BLaER1 (cell line): ENCODE data around the gene FBH1.
"Not testable (repeated sequence)": the region's sequence is repeated elsewhere in the genome, so short reads cannot be mapped to it uniquely, and the experiment has no call there.

Experiments
- H3K27ac ChIP-seq: shearing (Covaris generic); formaldehyde crosslinking; 2 replicates; pipeline ENCODE4 v1.8.1; 2022
- H3K27me3 ChIP-seq: shearing (Covaris generic); formaldehyde crosslinking; 2 replicates; pipeline ENCODE4 v1.8.1; 2022
- H3K36me3 ChIP-seq: shearing (Covaris generic); formaldehyde crosslinking; 2 replicates; pipeline ENCODE4 v1.8.1; 2022
- H3K4me1 ChIP-seq: shearing (Covaris generic); formaldehyde crosslinking; 2 replicates; pipeline ENCODE4 v1.8.1; 2022
- H3K4me2 ChIP-seq: shearing (Covaris generic); formaldehyde crosslinking; 2 replicates; pipeline ENCODE4 v1.8.1; 2022
- H3K4me3 ChIP-seq: shearing (Covaris generic); formaldehyde crosslinking; 2 replicates; pipeline ENCODE4 v1.8.1; 2022
- H3K9ac ChIP-seq: shearing (Covaris generic); formaldehyde crosslinking; 2 replicates; pipeline ENCODE4 v1.8.1; 2022
- H3K9me3 ChIP-seq: shearing (Covaris generic); formaldehyde crosslinking; 2 replicates; pipeline ENCODE4 v1.8.1; 2022
- H4K20me1 ChIP-seq: shearing (Covaris generic); formaldehyde crosslinking; 2 replicates; pipeline ENCODE4 v1.8.1; 2022
- Cebpa-rat ChIP-seq: shearing (Covaris generic); IDR thresholded peaks from 2 replicates; pipeline ENCODE4 v1.8.1; 2022

The FBH1 gene

DNA sequence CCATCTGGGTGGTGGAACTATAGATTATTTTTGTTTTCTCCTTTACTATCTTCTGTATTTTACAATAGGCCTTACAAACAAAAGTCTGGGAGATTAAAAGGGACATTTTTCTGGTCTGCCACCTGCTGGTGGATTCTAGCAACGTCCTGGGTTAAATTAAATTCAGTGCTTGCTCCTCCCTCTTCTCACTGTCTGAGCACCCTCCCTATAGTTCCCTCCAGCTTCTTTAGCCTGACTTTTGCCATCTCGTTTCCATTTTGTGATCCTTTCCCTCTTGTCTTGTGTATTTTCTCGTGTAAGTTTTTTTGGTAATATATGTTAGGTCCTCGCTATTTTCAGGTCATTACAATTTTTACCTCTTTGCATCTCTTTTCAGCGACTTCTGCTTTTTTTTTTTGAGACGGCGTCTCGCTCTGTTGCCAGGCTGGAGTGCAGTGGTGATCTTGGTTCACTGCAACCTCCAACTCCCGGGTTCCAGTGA is 16.5 kb upstream of the FBH1 start:
- Histone ChIP-seq H3K4me1 (peaks cover 31% of the 10 kb centered on the region), H3K4me2 (peak overlapping the region; percentile 32; the same call in 1 of the 2 replicates), H3K36me3 (peaks cover 47% of the 10 kb centered on the region), H3K9me3 (peaks cover 9% of the 10 kb centered on the region), H3K4me3 (no peak overlapping the region), H4K20me1 (0 out of 2 replicates have a peak, but pooled peaks cover 6% of the 10 kb centered on the region), H3K27ac (no peak overlapping the region), H3K9ac (no peak overlapping the region), H3K27me3 (no peaks in the 10 kb centered on the region)
- no peak for TF ChIP-seq Cebpa-rat

DNA sequence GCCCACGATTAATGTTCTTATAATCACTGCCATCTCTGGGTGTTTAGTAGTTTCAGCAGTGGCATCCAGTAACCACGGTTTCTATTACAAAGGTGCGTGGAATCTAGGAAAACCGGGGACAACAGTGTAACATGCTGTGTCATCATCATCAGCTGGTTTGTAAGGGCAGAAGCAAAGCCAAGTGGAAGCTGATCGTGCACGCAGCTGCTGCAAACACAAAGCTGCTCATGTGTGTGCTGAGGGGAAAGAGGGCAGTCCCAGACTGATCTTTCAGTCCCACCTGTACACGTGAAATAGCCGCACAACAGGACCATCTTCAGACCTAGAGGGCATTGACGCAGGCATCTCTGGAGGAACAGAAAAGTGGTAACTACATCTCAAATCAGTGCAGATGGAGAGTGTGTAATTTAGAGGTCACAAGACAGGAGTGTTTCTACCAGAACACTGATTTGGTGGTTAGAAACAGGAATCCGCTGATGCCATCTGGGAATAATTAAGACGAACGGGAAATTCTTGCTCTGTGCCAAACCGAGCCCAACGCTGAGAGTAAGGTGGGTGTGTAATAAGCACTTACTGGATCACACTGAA is 13.8 kb upstream of the FBH1 start:
- no peak overlapping the region for H3K9ac ChIP-seq
- no peaks in the 10 kb centered on the region for H3K9me3 ChIP-seq
- no peaks in the 10 kb centered on the region for H3K27me3 ChIP-seq
- H3K36me3 ChIP-seq = peaks cover 64% of the 10 kb centered on the region
- no peak for TF ChIP-seq Cebpa-rat
- H4K20me1 ChIP-seq = 0 out of 2 replicates have a peak, but pooled peaks cover 6% of the 10 kb centered on the region
- H3K4me1 ChIP-seq = peaks cover 28% of the 10 kb centered on the region
- H3K4me2 ChIP-seq = no peak overlapping the region
- H3K4me3 ChIP-seq = no peak overlapping the region
- H3K27ac ChIP-seq = no peak overlapping the region

DNA sequence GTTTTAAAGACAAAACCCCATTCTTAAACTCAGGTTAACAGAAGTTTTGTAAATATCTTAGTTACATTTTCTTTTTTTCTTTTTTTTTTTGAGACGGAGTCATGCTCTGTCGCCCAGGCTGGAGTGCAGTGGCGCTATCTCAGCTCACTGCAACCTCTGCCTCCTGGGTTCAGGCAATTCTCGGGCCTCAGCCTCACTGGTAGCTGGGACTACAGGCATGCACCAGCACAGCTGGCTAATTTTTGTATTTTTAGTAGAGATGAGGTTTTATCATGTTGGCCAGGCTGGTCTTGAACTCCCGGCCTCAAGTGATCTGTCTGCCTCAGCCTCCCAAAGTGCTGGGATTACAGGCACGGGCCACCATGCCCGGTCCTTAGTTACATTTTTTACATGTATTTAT is 13.0 kb upstream of the FBH1 start:
- H3K27me3 ChIP-seq, H3K4me2 ChIP-seq, H3K4me3 ChIP-seq, H3K9ac ChIP-seq, H3K9me3 ChIP-seq, H4K20me1 ChIP-seq, H3K27ac ChIP-seq: not testable (repeated sequence)
- Histone ChIP-seq H3K4me1 (peaks cover 20% of the 10 kb centered on the region), H3K36me3 (peaks cover 70% of the 10 kb centered on the region)

DNA sequence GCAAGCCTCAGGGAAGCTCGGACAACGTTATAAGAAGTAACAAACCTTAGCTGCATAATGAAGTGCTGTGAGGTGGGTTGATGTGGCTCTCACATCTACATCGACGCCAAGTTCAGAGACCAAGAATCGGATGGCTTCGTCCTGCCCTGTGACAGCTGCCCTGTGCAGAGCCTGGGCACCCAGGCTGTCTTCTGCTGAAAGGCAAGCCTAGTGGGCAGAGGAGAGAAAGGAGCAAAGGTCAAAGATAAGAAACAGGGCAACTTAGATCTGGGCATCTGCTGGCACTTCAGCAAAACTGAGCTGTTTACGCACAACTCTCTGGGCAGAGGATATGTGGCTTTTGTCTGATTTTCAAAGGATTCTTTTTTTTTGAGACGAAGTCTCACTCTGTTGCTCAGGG is 7.1 kb upstream of the FBH1 start:
- H4K20me1 ChIP-seq = peaks cover 6% of the 10 kb centered on the region; the same call in 1 of the 2 replicates
- peaks cover 11% of the 10 kb centered on the region for H3K4me1 ChIP-seq
- H3K9ac ChIP-seq = no peak overlapping the region
- TF ChIP-seq Cebpa-rat = no peak
- H3K4me2 ChIP-seq = no peak overlapping the region
- no peak overlapping the region for H3K27ac ChIP-seq
- peaks cover 88% of the 10 kb centered on the region for H3K36me3 ChIP-seq
- H3K4me3 ChIP-seq = no peak overlapping the region
- no peaks in the 10 kb centered on the region for H3K27me3 ChIP-seq
- no peaks in the 10 kb centered on the region for H3K9me3 ChIP-seq

DNA sequence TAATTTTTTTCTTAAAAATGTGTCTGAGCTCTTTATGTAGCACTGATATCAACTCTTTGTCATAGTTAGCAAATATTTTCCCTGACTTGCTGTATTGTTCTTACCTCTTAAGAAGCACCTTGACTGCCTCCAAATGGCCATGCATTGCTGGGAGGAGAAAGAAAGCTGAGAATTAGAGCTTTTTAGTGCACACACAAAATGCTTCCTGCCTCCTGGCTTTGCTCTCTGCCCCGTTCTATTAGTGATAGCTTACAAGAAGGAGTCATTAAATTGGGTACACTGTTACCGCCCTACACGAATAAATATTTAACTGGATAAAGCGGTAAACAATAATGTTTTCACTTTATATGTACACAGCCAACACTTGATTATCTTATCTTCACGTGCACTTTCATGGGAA is 4.4 kb upstream of the FBH1 start:
- Histone ChIP-seq H4K20me1 (peaks cover 16% of the 10 kb centered on the region), H3K27ac (no peak overlapping the region), H3K4me1 (peaks cover 20% of the 10 kb centered on the region), H3K9me3 (no peaks in the 10 kb centered on the region), H3K4me3 (no peak overlapping the region), H3K27me3 (no peaks in the 10 kb centered on the region), H3K9ac (no peak overlapping the region), H3K36me3 (peaks cover 61% of the 10 kb centered on the region), H3K4me2 (no peak overlapping the region)
- no peak for TF ChIP-seq Cebpa-rat

DNA sequence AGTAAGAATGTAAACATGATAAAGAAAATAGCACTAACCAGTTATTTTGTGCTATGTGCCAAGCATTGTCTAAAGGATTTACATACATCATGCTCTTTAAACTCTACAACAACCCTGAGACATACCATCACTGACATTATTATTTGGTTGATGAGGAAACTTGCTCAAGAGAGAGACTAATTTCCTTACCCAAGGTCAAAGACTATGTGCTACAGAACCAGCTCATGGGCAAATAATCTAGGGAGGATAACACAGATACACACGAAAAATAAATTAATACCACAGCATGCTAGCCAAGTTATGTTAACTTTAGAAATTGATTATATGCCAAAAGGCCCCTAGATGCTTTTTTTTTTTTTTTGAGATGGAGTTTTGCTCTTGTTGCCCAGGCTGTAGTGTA is 3.0 kb upstream of the FBH1 start:
- H3K9me3 ChIP-seq = no peaks in the 10 kb centered on the region
- H3K9ac ChIP-seq = no peak overlapping the region
- H3K27ac ChIP-seq = no peak overlapping the region
- H4K20me1 ChIP-seq = peaks cover 30% of the 10 kb centered on the region
- peaks cover 50% of the 10 kb centered on the region for H3K36me3 ChIP-seq
- no peak for TF ChIP-seq Cebpa-rat
- peak overlapping the region; percentile 93 for H3K4me2 ChIP-seq
- H3K27me3 ChIP-seq = no peaks in the 10 kb centered on the region
- no peak overlapping the region for H3K4me3 ChIP-seq
- H3K4me1 ChIP-seq = peaks cover 35% of the 10 kb centered on the region

DNA sequence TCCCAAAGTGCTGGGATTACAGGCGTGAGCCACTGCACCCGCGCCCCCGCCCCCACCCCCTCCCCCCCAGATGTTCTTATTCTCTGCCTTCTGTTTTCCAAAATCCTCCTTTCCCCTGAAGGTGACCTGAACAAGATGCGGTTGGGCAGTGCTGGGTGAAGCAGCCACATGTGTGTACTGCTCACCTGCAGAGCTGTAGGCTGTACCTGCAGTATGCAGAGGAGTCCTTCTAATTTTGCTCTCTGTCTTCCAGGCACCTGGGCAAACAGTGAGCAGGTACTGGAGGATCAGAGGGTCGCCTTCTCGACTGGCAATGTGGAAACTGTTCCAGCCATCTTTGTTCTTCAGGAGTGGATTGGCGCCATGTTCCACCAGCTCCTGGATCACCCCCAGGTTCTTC is 2.4 kb upstream of the FBH1 start:
- H3K4me1 ChIP-seq = peaks cover 37% of the 10 kb centered on the region
- peaks cover 37% of the 10 kb centered on the region for H4K20me1 ChIP-seq
- no peaks in the 10 kb centered on the region for H3K9me3 ChIP-seq
- peak overlapping the region; percentile 93; the same call in 1 of the 2 replicates for H3K27ac ChIP-seq
- peak overlapping the region; percentile 93 for H3K4me2 ChIP-seq
- H3K36me3 ChIP-seq = peaks cover 44% of the 10 kb centered on the region
- H3K27me3 ChIP-seq = no peaks in the 10 kb centered on the region
- TF ChIP-seq Cebpa-rat = no peak
- peak overlapping the region; percentile 97 for H3K4me3 ChIP-seq
- peak overlapping the region; percentile 93 for H3K9ac ChIP-seq

DNA sequence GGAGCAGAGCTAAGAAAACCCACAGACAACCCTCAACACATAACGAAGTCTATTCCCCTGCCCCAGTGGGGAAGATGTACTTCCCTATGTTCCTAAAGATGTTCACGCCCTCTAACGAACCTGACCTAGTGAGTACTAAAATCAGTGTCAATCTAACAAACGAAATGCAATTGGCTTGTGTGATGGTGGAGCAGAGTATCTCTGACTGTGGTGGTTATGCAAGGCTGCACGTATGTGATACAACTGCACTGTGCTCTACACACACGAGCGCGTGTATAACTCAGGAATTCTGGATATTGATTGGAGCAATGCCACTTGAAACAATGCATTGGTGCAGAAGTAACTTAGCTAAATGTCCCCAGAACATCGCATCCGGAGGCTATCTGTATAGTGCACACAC is 1.7 kb upstream of the FBH1 start:
- TF ChIP-seq Cebpa-rat = no peak
- H3K4me3 ChIP-seq = peak overlapping the region; percentile 97
- no peaks in the 10 kb centered on the region for H3K27me3 ChIP-seq
- H3K27ac ChIP-seq = peak overlapping the region; percentile 93
- peaks cover 43% of the 10 kb centered on the region for H3K36me3 ChIP-seq
- H3K4me2 ChIP-seq = peak overlapping the region; percentile 93
- peaks cover 44% of the 10 kb centered on the region for H4K20me1 ChIP-seq
- H3K9me3 ChIP-seq = no peaks in the 10 kb centered on the region
- H3K9ac ChIP-seq = peak overlapping the region; percentile 93
- peaks cover 37% of the 10 kb centered on the region for H3K4me1 ChIP-seq

DNA sequence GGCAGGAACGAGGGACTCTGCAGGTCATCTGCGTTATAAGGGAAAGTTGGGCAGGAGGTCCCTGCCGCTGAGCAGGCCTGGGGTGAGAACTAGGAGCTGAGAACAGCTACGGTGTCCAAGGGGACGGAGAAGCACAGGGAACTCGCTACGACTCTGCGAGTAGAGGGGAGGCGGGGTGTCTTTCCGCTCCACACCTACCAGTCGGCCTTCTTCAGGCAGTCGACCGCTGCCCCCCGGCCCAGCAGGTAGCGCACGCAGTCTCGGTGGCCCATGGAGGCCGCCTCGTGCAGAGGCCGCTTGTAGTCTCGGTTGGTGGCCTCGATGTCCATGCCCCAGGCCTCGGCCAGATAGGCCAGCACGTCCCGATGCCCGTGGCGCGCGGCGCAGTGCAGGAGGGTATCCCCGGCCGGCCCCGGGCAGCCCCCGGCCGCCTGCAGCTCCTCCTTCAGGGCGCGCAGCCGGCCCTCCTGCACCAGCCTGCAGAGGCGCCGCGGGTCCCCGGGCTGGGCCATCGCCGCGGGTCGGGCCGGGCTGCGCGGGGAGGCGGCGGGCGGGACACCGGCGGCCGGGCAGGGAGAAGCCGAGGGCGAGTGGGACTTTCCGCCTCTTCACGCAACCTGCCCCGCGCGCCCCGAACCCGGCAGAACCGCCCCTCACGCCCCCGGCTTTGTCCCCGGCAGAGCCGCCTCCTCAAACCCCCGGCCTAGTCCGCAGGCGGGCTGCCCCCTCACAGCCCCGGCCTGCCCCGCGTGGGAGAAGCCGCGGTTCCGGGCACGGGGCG is 1.0 kb upstream of the FBH1 start:
- H3K36me3 ChIP-seq = peaks cover 43% of the 10 kb centered on the region
- H3K27me3 ChIP-seq = no peaks in the 10 kb centered on the region
- no peak for TF ChIP-seq Cebpa-rat
- H3K9me3 ChIP-seq = no peaks in the 10 kb centered on the region
- H4K20me1 ChIP-seq = peaks cover 50% of the 10 kb centered on the region
- peak overlapping the region; percentile 97 for H3K4me3 ChIP-seq
- peak overlapping the region; percentile 93 for H3K9ac ChIP-seq
- peaks cover 37% of the 10 kb centered on the region for H3K4me1 ChIP-seq
- H3K4me2 ChIP-seq = peak overlapping the region; percentile 93
- peak overlapping the region; percentile 93 for H3K27ac ChIP-seq

DNA sequence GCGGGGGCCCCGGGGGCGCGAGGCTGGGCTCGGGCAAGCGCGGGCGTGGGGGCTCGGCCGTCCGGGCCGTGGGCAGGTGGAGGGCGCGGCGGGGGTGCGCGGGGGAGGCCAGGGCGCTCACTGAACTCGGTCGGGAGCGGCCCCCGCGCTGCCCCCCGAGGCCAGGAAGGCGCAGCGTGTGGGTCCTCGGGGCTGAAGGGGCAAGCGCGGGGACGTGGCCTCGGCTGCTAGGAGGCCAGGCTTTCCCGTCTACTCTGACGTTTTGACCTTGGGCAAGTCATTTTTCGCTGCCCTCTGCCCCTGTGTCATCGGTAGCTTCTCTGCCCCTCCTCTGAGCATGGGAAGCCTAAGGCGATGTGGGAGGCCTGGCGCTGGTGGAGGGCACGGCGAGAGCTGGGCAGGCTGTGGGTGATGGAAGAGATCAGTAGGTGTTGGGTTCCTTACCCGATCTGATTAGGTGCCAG is 441 bp downstream of the FBH1 start:
- Histone ChIP-seq H3K4me1 (peaks cover 38% of the 10 kb centered on the region), H3K9ac (peak overlapping the region; percentile 93), H3K36me3 (peaks cover 43% of the 10 kb centered on the region), H3K9me3 (no peaks in the 10 kb centered on the region), H3K4me3 (peak overlapping the region; percentile 97), H3K27ac (peak overlapping the region; percentile 82), H3K4me2 (peak overlapping the region; percentile 98), H4K20me1 (peaks cover 64% of the 10 kb centered on the region), H3K27me3 (no peaks in the 10 kb centered on the region)
- no peak for TF ChIP-seq Cebpa-rat
